IgD-negative memory B cell (primary cell): ENCODE measurements around the gene CENPE. TPM values are rescaled to one million over a fixed set of nuclear protein-coding genes. Genes with fewer than 3 reads are reported as not detected.

Experiments used
- H3K27ac Mint-ChIP-seq, 3 donors: one replicate each; pipeline ENCODE4 v1.8.0; 2020 to 2022; ENCODE audit warnings: mild to moderate bottlenecking in 3 of 3, mixed read lengths in 3 of 3, moderate library complexity in 1 of 3
- H3K27me3 Mint-ChIP-seq: one replicate; pipeline ENCODE4 v1.8.0; 2021; ENCODE audit warnings: mixed read lengths
- H3K36me3 Mint-ChIP-seq: one replicate; pipeline ENCODE4 v1.8.0; 2020; ENCODE audit warnings: mild to moderate bottlenecking, mixed read lengths
- H3K4me1 Mint-ChIP-seq, 3 donors: one replicate each; pipeline ENCODE4 v1.8.0; 2020 to 2022; ENCODE audit warnings: mixed read lengths in 3 of 3, mild to moderate bottlenecking in 1 of 3
- H3K4me3 Mint-ChIP-seq, 4 donors: one replicate each; pipeline ENCODE4 v1.8.0; 2020 to 2022; ENCODE audit warnings: mild to moderate bottlenecking in 4 of 4, mixed read lengths in 4 of 4, moderate library complexity in 3 of 4
- H3K9me3 Mint-ChIP-seq, 3 donors: one replicate each; pipeline ENCODE4 v1.8.0; 2020 to 2021; ENCODE audit warnings: mixed read lengths in 3 of 3, mild to moderate bottlenecking in 1 of 3
- polyA plus RNA-seq: library from polyadenylated mRNA; unstranded; fragments of 300-500 nt; fragmentation: Illumina TruSeq; gene quantifications from one replicate; pipeline ENCODE4 v1.2.3, GENCODE V29; 2021

Gene CENPE
- polyA plus RNA-seq, 1 donor from 2014 or later = 0.49 TPM

GRCh38 chr4:103075894-103076746 is 122.0 kb downstream of the CENPE start:
- Mint-ChIP-seq H3K9me3 (no peaks in the 10 kb centered on the region), H3K4me1 (peaks cover 36 to 38% (median 36%) of the 10 kb centered on the region in 3 donors), H3K4me3 (peak overlapping the region; percentile 92 to 99 (median 96)), H3K27ac (peak overlapping the region; percentile 91 to 99 (median 99)), H3K27me3 (no peaks in the 10 kb centered on the region), H3K36me3 (no peaks in the 10 kb centered on the region)

DNA sequence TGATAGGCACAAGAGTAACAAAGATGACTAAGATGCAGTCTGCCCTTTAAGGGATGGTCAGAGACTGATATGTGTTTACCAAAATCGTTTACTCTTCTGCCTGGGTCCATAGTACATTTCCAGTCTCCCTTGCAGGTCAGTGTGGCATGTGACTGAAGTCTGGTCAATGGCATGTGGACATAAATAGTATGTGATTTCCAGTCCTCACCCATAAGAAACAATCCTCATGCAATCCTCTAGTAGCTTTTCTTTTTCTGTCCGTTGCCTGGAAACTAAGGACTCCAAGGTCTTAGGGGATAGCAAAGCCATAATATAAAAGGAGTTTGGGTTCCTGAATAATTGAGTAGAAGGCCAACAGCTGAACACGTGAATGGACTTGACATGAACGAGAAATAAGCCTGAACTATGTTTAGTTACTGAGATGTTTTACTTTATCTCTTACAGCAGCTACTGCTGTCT is 122.7 kb downstream of the CENPE start:
- peak overlapping the region; percentile 92 to 99 (median 96) for H3K4me3 Mint-ChIP-seq
- no peaks in the 10 kb centered on the region for H3K27me3 Mint-ChIP-seq
- peaks cover 36 to 40% (median 38%) of the 10 kb centered on the region in 3 donors for H3K4me1 Mint-ChIP-seq
- no peaks in the 10 kb centered on the region for H3K9me3 Mint-ChIP-seq
- peak overlapping the region; percentile 91 to 99 (median 99) for H3K27ac Mint-ChIP-seq
- no peaks in the 10 kb centered on the region for H3K36me3 Mint-ChIP-seq

- Mint-ChIP-seq H3K4me3 (peak overlapping the region; percentile 92 to 99 (median 96)), H3K36me3 (no peaks in the 10 kb centered on the region), H3K27ac (peak overlapping the region; percentile 91 to 99 (median 99)), H3K4me1 (peaks cover 36 to 40% (median 38%) of the 10 kb centered on the region in 3 donors), H3K9me3 (no peaks in the 10 kb centered on the region), H3K27me3 (no peaks in the 10 kb centered on the region)
These were observed 123.3 kb downstream of the CENPE start for GRCh38 chr4:103074744-103075434.

DNA sequence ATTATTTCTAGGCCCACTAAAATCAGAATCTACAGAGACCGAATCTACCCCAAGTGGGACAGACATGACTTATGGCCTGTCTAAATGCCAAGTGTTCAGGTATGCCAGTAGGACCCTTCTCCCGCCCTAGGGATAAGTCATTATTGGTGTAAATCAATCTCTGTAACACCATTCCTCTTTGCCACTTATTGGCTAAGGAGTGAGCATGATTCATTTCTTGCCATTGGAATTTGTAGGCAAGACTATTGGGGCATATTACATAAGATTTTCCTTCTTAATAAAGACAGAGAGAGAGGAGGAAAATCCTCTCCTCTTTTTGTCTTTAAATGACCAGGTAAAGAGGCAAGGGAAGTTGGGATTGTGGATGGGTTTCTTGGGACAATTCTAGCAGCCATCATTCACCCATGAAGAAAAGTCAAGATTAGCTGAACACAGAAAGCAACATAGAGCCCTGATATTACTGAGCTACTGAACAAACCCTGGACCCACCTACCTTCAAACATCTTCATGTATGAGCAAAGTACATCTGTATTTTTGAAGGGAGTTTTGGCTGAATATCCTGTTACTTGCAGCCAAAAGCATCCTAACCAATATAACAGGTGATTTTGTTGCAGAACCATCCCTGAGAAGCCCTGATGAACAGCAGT is 124.2 kb downstream of the CENPE start:
- peak overlapping the region in 2 of 3 donors; percentile 91 to 99 for H3K27ac Mint-ChIP-seq
- H3K36me3 Mint-ChIP-seq = no peaks in the 10 kb centered on the region
- H3K4me1 Mint-ChIP-seq = peaks cover 32 to 41% (median 36%) of the 10 kb centered on the region in 3 donors
- H3K4me3 Mint-ChIP-seq = peak overlapping the region in 3 of 4 donors; percentile 93 to 99 (median 98)
- no peaks in the 10 kb centered on the region for H3K27me3 Mint-ChIP-seq
- H3K9me3 Mint-ChIP-seq = no peaks in the 10 kb centered on the region

- H3K4me1 Mint-ChIP-seq = peaks cover 3 to 22% (median 18%) of the 10 kb centered on the region in 3 donors
These were observed 130.1 kb downstream of the CENPE start for GRCh38 chr4:103067841-103068547.

GRCh38 chr4:103060453-103061148 is 137.5 kb downstream of the CENPE start:
- Mint-ChIP-seq H3K4me3 (no peak overlapping the region), H3K27me3 (no peaks in the 10 kb centered on the region), H3K9me3 (no peaks in the 10 kb centered on the region), H3K27ac (peak overlapping the region in 1 of 3 donors; percentile 80), H3K36me3 (peaks cover 14% of the 10 kb centered on the region), H3K4me1 (peaks cover 0 to 5% (median 0%) of the 10 kb centered on the region in 3 donors)

More at GRCh38 chr4:103067841-103068547, 130.1 kb downstream of the CENPE start:
- H3K9me3 Mint-ChIP-seq = no peaks in the 10 kb centered on the region
- no peak overlapping the region for H3K27ac Mint-ChIP-seq
- H3K27me3 Mint-ChIP-seq = no peaks in the 10 kb centered on the region
- peaks cover 10% of the 10 kb centered on the region for H3K36me3 Mint-ChIP-seq
- H3K4me3 Mint-ChIP-seq = no peak overlapping the region

Other genes with a start within 250 kb of the CENPE start
- 0.93 TPM for gene SLC9B1, start 178.6 kb downstream of the CENPE start, polyA plus RNA-seq
- 21.4 TPM for gene SLC9B2, start 121.6 kb downstream of the CENPE start, polyA plus RNA-seq
- gene BDH2, start 98.5 kb downstream of the CENPE start, polyA plus RNA-seq = 15.1 TPM